Suppressor macrophage treated with lipopolysaccharide for 4 hours (primary cell): Measurements from ENCODE around the gene ABCG4.
"Not testable (repeated sequence)": the region's sequence is repeated elsewhere in the genome, so short reads cannot be mapped to it uniquely, and the experiment has no call there.

Experiments used
- DNase-seq: peaks from one replicate; pipeline ENCODE4 v3.0.0-alpha.2; 2020

The ABCG4 gene

DNA sequence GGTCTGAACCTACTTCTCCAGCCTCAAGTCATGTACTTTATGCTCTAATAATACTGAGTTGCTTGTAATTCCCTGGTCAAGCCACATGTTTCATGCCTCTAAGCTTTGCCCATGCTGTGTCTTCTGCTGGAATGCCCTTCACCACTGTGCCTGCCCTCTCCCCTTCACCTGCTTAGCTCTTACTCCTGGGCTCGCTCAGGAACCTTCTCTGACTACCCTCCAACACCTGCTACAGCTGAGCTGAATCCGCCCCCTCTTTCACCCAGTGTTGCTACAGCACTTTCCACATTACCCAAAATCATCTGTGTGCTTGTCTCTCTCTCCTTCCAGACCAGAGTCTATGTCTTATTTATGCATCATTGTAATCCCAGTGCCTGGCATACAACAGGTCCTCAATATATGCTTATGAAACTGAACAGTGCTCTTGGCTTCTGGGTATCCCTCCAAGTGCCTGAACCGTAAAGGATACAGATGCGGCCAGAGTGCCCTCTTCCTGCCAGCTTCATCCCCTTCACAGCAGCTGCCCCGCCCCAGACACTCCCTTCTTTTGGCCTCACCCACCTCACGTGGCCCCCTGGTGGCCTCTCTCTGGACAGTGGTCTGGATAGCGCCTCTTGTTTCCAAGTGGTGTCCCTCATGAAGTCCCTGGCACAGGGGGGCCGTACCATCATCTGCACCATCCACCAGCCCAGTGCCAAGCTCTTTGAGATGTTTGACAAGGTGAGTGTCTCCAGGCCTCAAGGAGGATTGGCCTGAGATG is 7.1 kb downstream of the ABCG4 start:
- DNase-seq: peak; percentile 50

DNA sequence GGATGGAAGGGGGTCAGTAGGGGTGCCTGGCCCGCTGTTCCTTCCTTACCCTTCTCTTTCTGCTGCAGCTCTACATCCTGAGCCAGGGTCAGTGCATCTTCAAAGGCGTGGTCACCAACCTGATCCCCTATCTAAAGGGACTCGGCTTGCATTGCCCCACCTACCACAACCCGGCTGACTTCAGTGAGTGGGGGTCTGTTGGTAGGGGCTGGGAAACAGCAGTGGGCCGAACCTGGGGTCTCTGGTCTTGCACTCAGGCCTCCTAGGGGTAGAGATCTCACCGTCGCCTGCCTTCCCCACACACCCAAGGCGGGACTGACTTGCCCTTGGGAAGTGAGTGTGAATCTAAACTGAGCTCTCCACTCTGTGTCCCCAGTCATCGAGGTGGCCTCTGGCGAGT is 7.6 kb downstream of the ABCG4 start:
- DNase-seq: no peak

DNA sequence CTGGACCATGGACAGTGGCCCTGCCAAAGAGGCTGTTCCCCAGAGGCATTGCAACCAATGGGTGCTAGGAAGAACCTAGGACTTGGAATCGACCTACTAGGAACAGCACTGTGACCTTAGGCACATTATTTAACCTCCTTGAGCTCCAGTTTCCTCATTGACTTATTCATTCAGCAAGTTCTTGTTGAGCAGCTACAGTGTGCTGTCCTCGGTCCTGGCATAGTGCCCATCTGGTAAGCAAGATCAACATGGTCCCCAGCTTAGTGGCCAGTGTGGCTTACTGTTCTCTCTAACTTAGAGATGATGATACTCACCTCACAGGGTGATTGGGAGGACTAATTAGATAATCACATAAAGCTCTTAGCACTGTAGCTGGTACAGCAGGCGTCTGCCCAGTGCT is 8.2 kb downstream of the ABCG4 start:
- no peak for DNase-seq

DNA sequence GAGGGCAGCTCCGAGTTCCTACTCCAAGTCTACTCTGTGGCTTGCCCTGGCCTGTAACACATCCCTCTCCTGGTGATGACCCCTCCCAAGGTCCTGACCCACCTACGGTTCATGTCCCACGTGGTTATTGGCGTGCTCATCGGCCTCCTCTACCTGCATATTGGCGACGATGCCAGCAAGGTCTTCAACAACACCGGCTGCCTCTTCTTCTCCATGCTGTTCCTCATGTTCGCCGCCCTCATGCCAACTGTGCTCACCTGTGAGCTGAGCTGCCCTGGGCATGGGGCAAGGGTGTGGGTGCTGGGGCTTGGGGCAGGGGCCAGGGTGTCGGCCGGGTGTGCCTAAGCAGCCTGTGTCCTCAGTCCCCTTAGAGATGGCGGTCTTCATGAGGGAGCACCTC is 9.6 kb downstream of the ABCG4 start:
- DNase-seq: no peak

DNA sequence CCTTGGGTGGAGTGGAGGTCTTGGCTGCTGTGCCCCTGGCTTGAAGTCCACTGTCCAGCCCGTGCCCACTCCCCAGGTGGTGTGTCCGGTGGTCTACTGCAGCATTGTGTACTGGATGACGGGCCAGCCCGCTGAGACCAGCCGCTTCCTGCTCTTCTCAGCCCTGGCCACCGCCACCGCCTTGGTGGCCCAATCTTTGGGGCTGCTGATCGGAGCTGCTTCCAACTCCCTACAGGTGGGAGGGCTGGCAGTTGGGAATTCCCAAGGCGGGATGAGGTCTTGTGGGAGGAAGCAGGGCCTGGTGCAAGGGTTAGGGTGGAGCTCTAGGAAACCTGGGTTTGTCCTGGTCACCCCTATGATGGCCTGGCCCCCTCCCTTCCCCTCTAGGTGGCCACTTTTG is 11.3 kb downstream of the ABCG4 start:
- no peak for DNase-seq

DNA sequence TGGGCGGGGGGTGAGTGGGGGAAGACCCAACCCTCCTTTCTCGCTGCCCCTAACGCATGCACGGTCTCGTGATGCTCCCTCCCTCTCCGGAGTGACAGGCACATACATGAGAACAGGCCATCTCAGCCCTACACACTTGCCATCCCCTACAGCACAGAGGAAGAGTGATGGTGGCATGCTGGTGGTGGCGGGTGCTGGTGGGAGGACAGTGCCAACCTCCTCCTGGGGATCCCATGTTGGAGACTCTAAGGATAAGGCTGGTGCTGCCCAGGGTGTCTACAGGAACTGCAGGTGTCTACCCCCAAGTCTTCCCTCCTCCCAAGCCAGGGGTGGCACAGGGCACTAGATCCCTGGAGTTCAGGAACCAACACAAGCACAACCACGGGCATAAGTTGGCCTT is 13.0 kb downstream of the ABCG4 start:
- no peak for DNase-seq

DNA sequence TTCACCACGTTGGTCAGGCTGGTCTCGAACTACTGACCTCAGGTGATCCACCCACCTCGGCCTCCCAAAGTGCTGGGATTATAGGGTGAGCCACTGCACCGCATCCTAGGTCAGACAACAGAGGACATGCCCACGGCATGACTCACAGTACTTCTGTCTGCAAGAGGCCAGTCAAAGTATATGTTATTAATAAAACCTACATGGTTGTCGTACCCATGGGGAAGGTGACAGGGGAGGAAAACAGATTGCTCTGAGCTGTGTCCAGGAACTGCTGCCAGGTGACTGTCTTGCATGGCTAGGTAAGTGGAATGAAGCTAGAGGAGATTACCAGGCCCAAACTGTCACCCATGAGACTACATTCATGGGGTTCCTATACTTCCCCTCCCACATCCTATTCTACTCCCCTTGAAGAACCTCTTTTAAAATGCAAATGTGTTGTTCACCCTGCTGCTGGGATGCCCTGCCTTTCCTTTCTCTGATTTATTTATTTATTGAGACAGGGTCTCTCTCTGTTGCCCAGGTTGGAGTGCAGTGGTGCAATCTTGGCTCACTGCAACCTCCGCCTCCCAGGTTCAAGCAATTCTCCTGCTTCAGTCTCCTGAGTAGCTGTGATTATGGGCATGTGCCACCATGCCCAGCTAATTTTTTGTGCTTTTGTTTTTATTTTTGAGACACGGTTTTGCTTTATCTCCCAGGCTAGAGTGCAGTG is 17.7 kb downstream of the ABCG4 start:
- DNase-seq: no peak

DNA sequence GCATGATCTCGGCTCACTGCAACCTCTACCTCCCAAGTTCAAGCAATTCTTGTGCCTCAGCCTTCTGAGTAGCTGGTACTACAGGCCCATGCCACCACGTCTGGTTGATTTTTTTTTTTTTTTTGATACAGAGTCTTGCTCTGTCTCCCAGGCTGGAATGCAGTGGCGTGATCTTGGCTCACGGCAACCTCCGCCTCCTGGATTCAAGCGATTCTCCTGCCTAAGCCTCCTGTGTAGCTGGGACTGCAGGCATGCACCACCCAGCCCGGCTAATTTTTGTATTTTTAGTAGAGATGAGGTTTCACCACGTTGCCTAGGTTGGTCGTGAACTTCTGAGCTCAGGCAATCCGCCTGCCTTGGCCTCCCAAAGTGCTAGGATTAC is 18.2 kb downstream of the ABCG4 start:
- DNase-seq: not testable (repeated sequence)

DNA sequence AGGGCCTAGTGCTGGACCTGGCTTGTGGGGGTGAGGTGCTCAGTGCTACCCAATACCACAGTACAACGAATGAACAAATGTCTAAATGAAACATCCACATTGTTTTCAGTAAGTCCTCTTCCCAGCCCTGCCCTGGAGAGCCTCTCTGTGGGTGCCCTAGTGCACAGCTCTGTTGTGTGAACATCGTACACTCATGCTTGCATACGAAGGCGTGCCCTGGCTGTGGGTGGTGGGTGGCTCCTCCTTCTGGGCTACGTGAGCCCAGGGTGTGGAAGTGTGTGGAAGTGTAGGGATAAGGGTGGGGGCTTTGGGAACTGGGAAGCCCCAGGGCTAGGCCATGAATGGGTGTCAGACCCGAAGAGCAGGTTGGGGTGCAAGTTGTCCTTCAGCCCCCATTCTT is 19.1 kb downstream of the ABCG4 start:
- no peak for DNase-seq

DNA sequence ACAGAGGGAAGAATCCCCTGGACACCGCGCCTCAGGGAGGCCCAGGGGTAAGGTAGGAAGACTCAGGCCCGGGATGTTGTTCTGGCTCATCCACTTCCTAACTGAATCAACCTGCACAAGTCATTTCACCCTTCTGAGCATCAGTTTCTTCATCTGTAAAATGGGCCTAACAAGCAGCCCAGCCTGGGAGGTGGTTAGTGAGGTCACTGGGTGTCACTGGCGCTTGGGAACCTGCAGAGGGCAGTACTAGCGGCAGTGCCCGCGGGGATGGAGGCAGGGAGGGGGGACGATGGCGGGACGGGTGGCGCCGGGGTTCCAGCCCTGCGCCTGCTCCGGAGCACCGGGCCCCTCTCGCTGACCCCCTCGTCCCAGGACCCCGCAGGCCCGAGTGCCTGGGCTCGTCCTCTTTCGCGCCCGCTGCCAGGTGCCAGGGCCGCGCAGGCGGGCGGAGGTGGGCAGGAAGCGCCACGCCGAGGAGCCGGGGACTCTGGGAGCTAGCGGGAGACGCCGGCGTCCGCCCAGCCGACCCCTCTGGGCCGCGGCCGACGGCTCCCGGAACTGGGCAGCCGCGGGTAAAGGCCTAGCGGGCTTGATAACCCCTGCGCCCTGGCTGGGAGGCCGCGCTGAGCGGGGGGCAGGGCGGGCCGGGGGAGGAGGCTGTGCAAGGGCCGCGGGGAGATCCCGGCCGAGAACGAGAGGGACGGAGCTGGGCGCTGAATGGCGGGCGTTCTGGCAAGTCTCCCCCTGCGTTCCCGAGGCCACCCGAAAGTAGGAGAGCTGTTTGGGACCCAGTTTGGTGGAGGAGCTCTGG is 19.8 kb downstream of the ABCG4 start, which contains the start of gene NLRX1:
Gene NLRX1, plus strand, starts transcription at position 255 of the 811 bp plus-strand sequence. CDS start 2,679 bp downstream, outside the sequence.
- DNase-seq: peak; percentile 91

DNA sequence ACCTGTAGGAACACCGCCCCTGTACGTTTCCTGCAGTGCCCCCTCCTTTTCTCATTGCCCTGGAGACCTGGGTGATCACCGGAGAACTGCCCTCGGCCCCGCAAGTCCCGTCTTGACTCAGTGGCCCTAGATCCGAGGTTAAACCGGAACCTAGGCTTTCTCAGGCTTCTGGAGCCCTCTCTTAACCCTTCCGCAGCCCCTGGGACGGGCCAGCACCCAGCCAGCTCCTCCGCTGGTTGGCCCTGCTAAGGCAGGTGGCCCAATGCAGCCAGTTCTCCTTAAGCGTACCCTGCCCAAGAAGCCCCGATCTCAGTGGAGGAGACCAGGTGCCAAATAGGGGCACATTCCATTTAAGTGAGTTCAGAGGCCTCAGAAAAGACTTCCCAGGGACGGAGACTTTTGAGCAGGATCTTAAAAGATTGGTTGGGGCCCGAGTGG is 20.4 kb downstream of the ABCG4 start:
- peak; percentile 48 for DNase-seq

DNA sequence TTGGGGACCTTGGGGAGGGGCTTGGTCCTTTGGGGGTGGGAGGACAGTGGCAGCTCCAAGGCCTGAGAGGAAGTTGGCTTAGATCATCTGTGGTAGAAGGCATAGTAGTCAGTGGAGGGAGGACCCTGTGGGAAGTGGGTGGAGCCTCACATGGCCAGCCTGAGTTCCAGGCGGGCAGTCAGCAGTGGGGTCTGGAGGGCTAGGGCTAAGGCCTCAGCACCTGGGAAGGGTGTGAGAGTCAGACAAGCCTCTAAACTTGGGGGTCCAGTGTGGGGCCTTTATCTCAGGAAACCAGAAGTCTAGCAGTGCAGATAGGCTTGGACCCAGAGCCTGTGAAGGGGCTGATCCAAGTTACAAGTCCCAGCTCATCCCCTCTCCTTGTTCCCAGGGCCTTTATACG is 23.7 kb downstream of the ABCG4 start:
- DNase-seq: peak; percentile 71

DNA sequence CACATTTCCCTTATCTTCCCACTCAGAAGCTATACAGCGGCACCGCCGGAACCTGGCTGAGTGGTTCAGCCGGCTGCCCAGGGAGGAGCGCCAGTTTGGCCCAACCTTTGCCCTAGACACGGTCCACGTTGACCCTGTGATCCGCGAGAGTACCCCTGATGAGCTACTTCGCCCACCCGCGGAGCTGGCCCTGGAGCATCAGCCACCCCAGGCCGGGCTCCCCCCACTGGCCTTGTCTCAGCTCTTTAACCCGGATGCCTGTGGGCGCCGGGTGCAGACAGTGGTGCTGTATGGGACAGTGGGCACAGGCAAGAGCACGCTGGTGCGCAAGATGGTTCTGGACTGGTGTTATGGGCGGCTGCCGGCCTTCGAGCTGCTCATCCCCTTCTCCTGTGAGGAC is 24.6 kb downstream of the ABCG4 start:
- no peak for DNase-seq

DNA sequence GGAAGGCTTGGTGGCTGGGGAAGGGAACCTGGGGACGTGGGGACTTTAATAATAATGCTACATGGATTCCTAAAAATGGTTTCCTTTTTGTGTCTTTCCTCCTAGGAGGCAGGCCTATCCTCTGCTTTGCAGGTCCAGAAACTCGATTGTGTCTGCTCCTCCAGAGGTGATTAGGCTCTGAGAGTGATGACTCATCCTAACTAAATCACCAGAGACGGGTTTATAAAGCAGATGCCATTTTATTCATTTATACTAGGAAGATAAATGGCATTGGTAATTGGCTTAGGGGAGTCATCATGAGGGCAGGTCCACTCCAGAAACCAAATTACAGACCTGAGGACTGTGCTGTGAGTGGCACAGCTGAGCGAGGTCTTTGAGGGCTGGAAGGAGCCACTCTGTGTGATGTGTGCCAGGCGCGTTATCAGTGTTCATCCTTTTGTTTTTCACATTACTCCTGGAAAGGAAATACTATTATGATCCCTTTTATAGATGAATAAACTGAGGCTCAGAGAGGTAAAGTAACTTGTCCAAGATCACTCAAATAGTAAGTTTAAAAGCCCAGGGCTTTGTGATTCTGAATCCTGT is 26.7 kb downstream of the ABCG4 start:
- no peak for DNase-seq

DNA sequence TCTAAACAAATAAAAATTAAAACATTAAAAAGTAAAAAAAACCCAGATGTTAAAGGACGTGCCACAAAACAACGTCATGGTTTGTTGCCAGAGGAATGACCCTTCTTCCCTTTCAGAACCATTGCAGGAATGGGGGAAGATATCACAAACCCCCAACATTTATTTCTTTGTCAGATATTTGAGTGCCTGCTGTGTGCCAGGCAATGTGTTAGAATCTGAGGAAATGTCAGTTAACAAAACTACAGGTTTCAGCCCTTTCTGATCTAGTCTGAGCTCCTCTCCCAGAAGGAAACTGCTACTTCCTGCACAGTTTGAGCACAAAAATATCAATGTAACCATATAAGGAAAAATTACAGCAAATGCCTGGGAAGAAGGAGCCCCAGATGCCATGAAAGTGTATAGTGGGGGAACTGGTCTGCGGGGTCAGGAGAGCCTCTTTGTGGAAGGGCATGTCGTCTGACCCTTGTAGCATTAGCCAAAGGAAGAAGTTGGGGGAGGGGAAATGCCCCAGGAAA is 29.4 kb downstream of the ABCG4 start:
- DNase-seq: no peak

DNA sequence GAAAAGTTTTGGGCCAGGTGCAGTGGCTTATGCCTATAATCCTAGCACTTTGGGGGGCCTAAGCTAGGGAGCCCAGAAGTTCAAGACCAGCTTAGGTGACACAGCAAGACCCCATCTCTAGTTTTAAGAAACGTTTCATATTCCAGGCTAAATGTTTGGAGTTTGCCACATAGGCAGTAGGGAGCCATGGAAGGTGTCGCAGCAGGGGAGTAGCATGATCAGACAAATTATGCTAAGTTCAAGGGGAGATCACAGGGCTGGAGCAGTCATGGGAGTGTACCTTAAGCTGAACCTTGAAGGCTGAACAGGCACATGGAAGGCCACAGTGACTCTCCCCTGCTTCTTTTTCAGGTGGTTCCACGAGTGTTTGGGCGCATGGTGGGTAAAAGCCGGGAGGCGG is 30.5 kb downstream of the ABCG4 start:
- DNase-seq: no peak

DNA sequence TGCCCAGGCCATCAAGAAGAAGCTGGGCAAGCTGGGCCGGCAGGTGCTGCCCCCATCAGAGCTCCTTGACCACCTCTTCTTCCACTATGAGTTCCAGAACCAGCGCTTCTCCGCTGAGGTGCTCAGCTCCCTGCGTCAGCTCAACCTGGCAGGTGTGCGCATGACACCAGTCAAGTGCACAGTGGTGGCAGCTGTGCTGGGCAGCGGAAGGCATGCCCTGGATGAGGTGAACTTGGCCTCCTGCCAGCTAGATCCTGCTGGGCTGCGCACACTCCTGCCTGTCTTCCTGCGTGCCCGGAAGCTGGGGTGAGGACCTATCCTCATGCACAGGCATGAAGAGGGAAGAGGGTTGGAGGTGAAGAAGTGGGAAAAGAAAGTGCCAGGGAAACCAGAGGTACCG is 31.1 kb downstream of the ABCG4 start:
- DNase-seq: no peak

DNA sequence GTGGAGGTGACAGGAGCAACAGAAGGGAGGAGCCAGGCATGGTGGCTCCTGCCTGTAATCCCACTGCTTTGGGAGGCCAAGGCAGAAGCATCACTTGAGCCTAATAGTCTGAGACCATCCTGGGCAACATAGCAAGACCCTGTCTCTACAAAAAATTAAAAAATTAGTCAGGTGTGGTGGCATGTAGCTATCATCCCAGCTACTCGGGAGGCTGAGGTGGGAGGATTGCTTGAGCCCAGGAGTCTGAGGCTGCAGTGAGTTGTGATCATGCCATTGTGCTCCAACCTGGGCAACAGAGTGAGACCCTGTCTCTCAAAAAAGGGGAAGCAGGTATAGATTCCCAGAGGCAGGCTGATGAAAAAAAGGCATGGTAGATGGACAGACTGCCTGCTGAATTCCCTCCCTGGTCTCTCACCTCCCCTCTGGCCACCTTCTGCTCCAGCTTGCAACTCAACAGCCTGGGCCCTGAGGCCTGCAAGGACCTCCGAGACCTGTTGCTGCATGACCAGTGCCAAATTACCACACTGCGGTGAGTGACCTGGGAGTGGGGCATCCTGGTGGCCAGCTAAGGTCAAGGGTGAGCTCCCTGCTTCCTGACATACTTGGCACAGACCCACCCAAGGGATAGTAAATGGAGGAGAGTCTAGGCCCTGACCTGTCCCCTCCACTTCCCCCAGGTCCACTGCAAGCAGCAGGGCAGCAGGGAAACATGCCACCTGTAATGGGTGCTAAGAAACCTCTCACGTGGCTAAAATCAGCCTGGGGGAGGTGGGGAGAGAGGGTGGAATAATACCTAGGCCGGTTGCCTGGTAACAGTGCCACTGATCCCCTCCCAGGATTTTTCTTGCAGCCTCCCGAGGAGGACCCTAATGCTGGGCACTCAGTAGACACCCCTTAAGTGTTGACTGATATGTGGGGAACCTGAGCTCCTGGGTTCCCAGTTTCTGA is 32.2 kb downstream of the ABCG4 start:
- no peak for DNase-seq

DNA sequence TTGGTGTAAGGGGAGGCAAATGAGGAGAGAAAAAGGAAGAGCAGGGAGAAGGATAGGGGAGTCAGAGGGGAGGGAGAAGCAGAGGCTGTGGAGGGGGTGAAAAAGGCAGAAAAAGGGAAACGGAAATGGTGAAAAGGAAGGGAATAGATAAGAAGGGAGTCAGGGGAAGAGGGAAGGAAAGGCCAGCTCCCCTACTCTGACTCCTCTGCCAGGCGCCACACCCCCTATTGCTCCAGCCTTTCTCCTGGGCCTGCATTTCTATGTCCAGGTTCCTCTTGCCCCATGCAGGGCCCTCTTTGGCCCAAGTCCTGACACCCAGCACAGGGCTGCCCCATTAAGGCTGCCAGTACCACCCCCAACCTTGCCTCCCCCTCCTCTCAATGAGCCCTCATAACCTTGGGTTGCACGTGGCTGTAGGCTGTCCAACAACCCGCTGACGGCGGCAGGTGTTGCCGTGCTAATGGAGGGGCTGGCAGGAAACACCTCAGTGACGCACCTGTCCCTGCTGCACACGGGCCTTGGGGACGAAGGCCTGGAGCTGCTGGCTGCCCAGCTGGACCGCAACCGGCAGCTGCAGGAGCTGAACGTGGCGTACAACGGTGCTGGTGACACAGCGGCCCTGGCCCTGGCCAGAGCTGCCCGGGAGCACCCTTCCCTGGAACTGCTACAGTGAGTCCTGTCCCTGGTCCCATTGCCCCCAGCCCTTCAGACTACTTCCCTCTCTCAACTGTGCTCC is 33.0 kb downstream of the ABCG4 start:
- no peak for DNase-seq

DNA sequence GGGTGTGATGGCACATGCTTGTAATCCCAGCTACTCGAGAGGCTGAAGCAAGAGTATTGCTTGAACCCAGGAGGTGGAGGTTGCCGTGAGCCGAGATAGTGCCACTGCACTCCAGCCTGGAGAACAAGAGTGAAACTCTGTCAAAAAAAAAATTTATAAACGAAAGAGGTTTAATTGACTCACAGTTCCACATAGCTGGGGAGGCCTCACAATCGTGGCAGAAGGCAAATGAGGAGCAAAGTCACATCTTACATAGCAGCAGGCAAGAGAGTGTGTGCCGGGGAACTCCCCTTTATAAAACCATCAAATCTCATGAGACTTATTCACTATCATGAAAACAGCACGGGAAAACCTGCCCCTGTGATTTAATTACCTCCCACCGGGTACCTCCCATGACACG is 35.5 kb downstream of the ABCG4 start:
- DNase-seq: not testable (repeated sequence)
